Glomerular visceral epithelial cell (primary cell): ENCODE results near the gene SLC12A8.

Experiments used
- DNase-seq: peaks from one replicate; pipeline ENCODE4 v3.0.0-alpha.2; 2016; ENCODE audit errors: extremely low spot score

The SLC12A8 gene

DNA sequence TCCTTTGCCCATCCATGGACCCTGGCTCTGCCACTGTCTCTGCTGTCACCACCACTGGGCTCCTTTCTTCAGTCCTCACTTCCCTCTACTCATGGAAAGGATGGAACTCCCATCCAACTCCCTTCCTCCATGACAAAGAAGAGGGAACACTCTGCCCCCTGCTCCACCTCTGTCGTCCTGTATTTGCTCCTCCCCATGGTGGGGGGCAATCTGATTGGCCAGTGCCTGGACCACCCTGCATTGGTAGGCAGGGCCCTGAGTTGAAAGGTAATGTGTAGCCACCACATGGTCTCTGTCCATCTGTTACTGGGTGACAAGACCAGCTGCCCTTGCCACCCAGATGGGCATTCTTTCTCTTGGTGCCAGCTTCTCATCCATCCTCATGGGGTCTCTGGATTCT, 136.1 kb downstream of the SLC12A8 start:
- no peak for DNase-seq

DNA sequence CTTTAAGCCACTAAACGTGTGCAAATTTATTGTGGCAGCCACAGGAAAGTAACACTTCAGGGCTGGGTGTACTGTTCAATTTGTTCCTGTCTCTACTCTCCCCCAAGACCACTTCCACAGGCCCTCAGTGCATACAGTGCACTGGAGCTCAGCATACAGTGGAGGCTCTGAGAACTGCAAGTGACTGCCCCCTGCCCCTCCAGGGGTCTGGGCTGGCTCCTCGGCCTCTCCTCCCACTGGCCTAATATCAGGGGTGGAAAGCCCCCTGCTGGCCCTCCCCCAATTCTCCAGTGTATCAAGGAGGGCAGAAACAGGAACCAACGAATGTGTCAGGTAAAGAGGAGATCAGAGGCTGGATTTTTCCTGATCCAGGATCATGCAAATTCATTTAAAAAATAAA, 136.8 kb downstream of the SLC12A8 start:
- no peak for DNase-seq

DNA sequence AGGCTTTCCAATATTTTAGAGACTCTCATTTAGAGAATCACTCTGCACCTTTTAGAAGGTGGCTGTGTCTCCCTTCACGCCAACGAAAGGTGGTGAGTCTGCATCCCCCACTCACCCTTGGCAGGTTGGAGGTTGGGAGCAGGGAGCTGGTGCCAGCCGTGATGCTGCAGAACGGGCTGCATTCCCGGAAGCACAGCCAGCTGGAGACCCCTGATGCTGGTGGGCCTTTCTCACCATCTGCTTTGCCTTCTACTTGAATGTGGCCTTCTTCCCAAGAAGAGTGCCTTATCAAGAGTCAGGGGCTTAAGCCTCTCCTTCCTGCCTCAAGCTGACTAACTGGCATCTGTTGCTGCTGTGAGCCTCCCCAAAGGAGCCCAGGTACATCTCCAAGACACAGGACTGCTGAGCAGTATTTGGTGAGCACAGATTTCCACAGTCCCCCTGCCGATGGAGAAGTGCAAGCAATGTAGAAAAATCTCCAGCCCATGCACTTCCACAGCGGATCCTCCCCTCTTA, 139.1 kb downstream of the SLC12A8 start:
- DNase-seq, result no peak

GRCh38 chr3:125072749-125073389, 139.7 kb downstream of the SLC12A8 start:
- DNase-seq, result no peak

DNA sequence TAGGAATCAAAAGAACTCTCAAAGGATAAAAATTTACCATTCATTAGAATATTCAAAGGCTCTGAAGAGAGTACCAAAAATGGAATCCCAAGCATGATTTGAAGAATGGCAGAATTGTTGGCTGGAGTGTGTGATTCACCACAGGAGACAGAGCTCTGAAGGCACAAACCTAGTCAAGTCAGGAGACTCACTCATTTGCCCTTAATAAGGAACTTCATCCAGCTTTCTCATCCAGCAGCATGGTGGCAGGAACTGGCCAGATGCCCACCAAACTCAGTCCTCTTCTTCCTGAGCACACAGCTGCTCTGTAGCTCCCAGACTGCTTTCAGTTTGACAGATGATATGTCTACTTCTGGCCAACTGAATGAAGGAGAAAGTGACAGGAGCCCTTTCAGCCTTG, 140.2 kb downstream of the SLC12A8 start:
- no peak for DNase-seq

DNA sequence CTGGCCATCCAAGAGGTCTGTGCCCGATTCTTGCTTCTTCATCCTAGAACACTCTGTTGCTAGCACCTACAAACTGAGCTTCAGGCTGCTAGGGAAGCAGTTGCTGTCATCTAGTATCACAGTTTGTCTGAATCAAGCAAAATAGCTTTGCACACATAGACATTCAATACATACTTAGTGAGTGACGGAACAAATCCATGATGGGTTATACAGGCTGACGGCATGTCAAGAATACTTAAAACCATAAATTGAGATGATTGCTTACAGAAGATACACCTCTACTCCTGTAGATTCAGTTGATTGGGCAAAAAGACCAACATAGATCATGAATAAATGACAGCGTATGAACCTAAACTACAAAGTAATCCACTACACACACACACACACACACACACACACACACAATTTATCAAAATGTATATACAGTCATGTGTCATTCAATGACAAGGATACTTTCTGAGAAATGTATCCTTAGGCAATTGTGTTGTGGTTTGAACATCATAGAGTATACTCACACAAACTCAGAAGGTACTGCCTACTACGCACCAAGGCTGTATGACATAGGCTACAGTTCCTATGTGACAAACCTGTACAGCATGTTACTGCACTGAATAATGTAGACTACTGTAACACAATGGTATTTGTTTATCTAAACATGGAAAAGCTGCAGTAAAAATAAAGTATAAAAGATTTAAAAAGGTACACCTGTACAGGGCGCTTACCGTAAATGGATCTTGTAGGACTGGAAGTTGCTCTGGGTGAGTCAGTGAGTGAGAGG, 142.4 kb downstream of the SLC12A8 start:
- no peak for DNase-seq

- no peak for DNase-seq
These were observed 143.1 kb downstream of the SLC12A8 start for GRCh38 chr3:125069452-125069851.

GRCh38 chr3:125068265-125068664, 144.3 kb downstream of the SLC12A8 start:
- no peak for DNase-seq

DNA sequence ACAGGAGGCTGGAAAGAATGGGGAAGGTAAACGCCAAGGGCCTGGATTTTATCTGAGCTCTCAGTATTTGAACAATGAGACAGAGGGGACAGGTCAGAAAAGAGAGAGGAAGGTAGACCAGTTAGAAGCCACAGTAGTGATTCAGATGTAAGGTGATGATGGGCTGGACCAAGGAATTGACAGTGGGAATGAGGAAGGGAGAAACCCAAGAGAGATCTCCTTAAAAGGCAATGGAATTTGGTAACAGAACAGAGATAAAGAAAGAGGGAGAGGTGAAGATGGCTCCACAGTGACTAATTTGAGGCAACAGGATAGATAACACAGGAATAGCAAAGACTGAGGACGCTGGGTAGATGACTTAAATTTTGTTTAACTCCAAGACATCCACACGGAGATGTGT, 145.3 kb downstream of the SLC12A8 start:
- no peak for DNase-seq

GRCh38 chr3:125062904-125063618, 149.5 kb downstream of the SLC12A8 start:
- DNase-seq, result peak; percentile 93

DNA sequence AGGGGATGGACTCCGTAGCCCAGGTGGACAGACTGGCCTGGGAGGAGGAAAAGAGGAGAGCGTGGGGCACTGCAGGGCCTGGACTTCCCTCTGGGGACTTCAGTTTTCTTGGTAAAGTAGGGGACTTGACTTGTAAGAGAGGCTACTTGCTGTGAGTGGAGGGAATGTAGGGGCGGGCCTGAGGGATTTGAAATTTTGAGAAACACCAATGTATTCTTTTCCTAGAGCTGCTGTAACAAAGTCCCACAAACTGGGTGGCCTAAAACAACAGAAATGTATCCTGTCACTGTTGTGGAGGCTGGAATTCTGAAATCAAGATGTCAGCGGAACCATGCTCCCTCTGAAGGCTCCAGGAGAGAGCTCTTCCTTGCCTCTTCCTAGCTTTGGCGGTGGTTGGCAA, 150.9 kb downstream of the SLC12A8 start:
- DNase-seq, result no peak

DNA sequence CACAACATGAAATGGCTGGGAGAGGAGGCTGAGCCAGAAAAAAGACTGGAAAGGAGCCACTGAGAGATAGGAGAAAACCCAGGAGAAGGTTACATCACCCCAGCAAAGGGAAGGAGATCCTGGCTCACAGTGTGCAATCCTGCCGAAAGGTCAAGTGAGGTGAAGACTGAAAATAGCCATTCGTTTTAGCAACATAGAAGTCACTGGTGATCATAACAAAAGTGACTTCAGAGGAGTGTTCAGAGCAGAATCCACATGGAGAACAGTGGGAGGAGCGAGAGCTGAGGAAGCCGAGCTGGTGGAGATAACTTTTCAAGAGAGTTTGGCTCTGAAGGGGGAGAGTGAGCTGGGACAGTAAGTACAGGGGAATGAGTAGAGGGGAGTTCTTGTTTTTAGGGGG, 151.4 kb downstream of the SLC12A8 start:
- DNase-seq, result no peak

GRCh38 chr3:125059488-125060245, 152.9 kb downstream of the SLC12A8 start:
- DNase-seq, result no peak

GRCh38 chr3:125058959-125059358, 153.6 kb downstream of the SLC12A8 start:
- DNase-seq, result no peak

- no peak for DNase-seq
These were observed 154.0 kb downstream of the SLC12A8 start for GRCh38 chr3:125058529-125058928.

- DNase-seq, result peak; percentile 58
These were observed 155.2 kb downstream of the SLC12A8 start for GRCh38 chr3:125057186-125057850.

- peak; percentile 86 for DNase-seq
These were observed 156.4 kb downstream of the SLC12A8 start, which contains the start of gene HEG1 for GRCh38 chr3:125055913-125056745. Gene HEG1 (minus strand): TSS chr3:125055997. CDS start chr3:125055890, 107 bp downstream.

DNA sequence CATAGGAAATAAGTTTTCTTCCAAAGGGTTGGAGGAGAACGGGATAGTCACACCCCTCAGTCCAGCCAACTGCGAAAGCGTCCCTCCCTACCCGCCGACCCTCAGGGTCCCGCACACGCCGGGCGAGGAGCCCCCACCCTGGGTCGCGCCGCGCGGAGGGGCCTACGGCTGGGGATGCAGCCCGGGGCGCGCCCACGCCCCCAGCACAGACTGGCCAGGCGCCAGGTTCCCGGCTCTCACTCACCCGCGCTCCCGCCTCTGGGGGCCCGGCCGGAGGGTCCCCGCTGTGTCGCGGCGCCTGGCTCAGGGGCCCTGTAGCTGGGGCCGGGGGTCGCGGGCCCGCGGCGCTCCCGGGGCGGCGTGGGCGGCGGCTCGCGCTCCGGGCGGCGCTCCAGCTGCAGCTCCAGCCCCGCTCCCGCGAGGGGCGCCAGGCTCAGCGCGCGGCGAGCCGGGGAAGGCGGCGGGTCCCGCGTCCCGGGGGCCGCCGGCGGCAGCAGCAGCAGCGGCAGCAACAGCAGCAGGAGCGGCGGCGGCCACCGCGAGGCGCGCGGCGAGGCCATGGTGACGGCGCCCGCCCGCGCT, 157.1 kb downstream of the SLC12A8 start:
- no peak for DNase-seq

GRCh38 chr3:125054449-125055329, 157.9 kb downstream of the SLC12A8 start:
- peak; percentile 53 for DNase-seq
